ENCODE results near the gene ATP6V1B1. TPM values are rescaled to one million over a fixed set of nuclear protein-coding genes. Genes with fewer than 3 reads are reported as not detected.
A peak's percentile ranks its signal among the peaks of the same experiment; 100 is the strongest.

Gene ATP6V1B1
- total RNA-seq, 4 donors from 2014 or later: 1.3 to 5.8 TPM; not detected in 2

GRCh38 chr2:70962211-70962884, 26.6 kb downstream of the ATP6V1B1 start:
- Histone ChIP-seq H3K4me3 (no peak overlapping the region), H3K4me1 (peaks cover 0 to 10% (median 3%) of the 10 kb centered on the region in 4 donors), H3K27me3 (peaks cover 0 to 6% of the 10 kb centered on the region in 2 donors), H3K9me3 (no peaks in the 10 kb centered on the region), H3K36me3 (no peaks in the 10 kb centered on the region), H3K27ac (no peak overlapping the region)
- TF ChIP-seq CTCF (IDR thresholded peaks at IDR 0.05): no peak
- no peak for TF ChIP-seq POLR2A (IDR thresholded peaks at IDR 0.05)
- DNase-seq: no peak

- H3K27me3 ChIP-seq: peaks cover 0 to 6% of the 10 kb centered on the region in 2 donors
- H3K4me3 ChIP-seq: no peak overlapping the region
- H3K4me1 ChIP-seq: peaks cover 0 to 10% (median 3%) of the 10 kb centered on the region in 4 donors
- H3K27ac ChIP-seq: no peak overlapping the region
- H3K36me3 ChIP-seq: no peaks in the 10 kb centered on the region
- no peak for TF ChIP-seq CTCF (IDR thresholded peaks at IDR 0.05)
- no peak for TF ChIP-seq POLR2A (IDR thresholded peaks at IDR 0.05)
- H3K9me3 ChIP-seq: no peaks in the 10 kb centered on the region
- no peak for DNase-seq
Measured at GRCh38 chr2:70962885-70963878, 27.5 kb downstream of the ATP6V1B1 start.

- TF ChIP-seq CTCF (IDR thresholded peaks at IDR 0.05): no peak
- TF ChIP-seq POLR2A (IDR thresholded peaks at IDR 0.05): no peak
- H3K4me3 ChIP-seq: no peak overlapping the region
- peaks cover 0 to 10% (median 3%) of the 10 kb centered on the region in 4 donors for H3K4me1 ChIP-seq
- H3K27me3 ChIP-seq: peaks cover 0 to 6% of the 10 kb centered on the region in 2 donors
- no peaks in the 10 kb centered on the region for H3K36me3 ChIP-seq
- DNase-seq: no peak
- H3K9me3 ChIP-seq: no peaks in the 10 kb centered on the region
- no peak overlapping the region for H3K27ac ChIP-seq
Measured at GRCh38 chr2:70964133-70964532, 28.4 kb downstream of the ATP6V1B1 start.

- TF ChIP-seq POLR2A (IDR thresholded peaks at IDR 0.05): no peak
- peak; percentile 54 to 83 (median 70) for TF ChIP-seq CTCF (IDR thresholded peaks at IDR 0.05)
- H3K36me3 ChIP-seq: no peaks in the 10 kb centered on the region
- H3K27me3 ChIP-seq: peaks cover 0 to 6% of the 10 kb centered on the region in 2 donors
- no peak overlapping the region for H3K27ac ChIP-seq
- H3K4me1 ChIP-seq: peaks cover 0 to 10% (median 3%) of the 10 kb centered on the region in 4 donors
- peak overlapping the region; percentile 24 to 66 (median 54) for H3K4me3 ChIP-seq
- peak; percentile 72 to 92 (median 83) for DNase-seq
- H3K9me3 ChIP-seq: no peaks in the 10 kb centered on the region
Measured at GRCh38 chr2:70964596-70965386, 29.1 kb downstream of the ATP6V1B1 start.

GRCh38 chr2:70965506-70965905, 29.8 kb downstream of the ATP6V1B1 start:
- DNase-seq: peak in 1 of 3 donors; percentile 14
- no peak for TF ChIP-seq POLR2A (IDR thresholded peaks at IDR 0.05)
- TF ChIP-seq CTCF (IDR thresholded peaks at IDR 0.05): no peak
- H3K9me3 ChIP-seq: no peaks in the 10 kb centered on the region
- no peak overlapping the region for H3K27ac ChIP-seq
- H3K27me3 ChIP-seq: peaks cover 0 to 6% of the 10 kb centered on the region in 2 donors
- peak overlapping the region in 2 of 4 donors; percentile 54 to 55 for H3K4me3 ChIP-seq
- no peaks in the 10 kb centered on the region for H3K36me3 ChIP-seq
- H3K4me1 ChIP-seq: peaks cover 0 to 10% (median 3%) of the 10 kb centered on the region in 4 donors
